GM12891 (cell line): ENCODE measurements around the gene SLC22A2.

Experiments used
- POLR2A ChIP-seq: IDR thresholded peaks from 2 replicates; pipeline ENCODE4 v1.6.1; 2011; ENCODE audit warnings: low read depth, low read length, control low read depth
- POLR2AphosphoS5 ChIP-seq: IDR thresholded peaks from 2 replicates; pipeline ENCODE4 v1.6.1; 2011; ENCODE audit warnings: low read depth, low read length, control low read depth

DNA sequence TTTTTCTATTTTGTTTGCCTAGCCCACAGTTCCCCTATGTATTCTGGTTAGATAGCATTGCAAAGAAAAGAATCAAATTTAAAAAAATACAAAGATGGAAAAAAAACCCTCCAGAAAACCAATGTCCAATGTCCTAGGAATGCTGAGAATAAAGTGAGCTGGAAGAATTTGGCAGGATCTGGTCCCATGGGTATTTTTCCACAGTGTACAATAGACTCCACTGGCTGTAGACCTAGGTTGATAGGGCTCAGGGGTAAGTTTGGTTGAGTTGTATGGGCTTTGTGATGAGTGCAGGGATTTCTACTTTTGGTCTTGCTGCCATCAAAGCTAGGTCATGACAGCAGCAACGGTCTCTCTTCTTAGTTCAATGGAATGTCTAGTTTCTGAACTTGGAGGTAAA is 41.5 kb downstream of the SLC22A2 start:
- TF ChIP-seq POLR2A (no peak), POLR2AphosphoS5 (no peak)
